GM23338 (cell line): ENCODE measurements around the gene RFX4.

Experiments
- CREB1 ChIP-seq: fragments of 250-450 bp; sonication (Bioruptor Pico); IDR thresholded peaks from 2 replicates; pipeline ENCODE4 v1.5.0; 2020; ENCODE audit warnings: low read depth, mild to moderate bottlenecking, moderate library complexity
- CTCF ChIP-seq, 2 experiments: fragments of 200-600 bp in 1 of 2; sonication (generic) in 1 of 2; conservative IDR thresholded peaks; 2 replicates each; pipeline versions ENCODE4 v1.5.1 to v1.6.1; 2016 to 2017; ENCODE audit warnings: antibody characterized with exemption in 2 of 2, low read depth in 2 of 2, mild to moderate bottlenecking in 2 of 2, moderate library complexity in 1 of 2
- ETS1 ChIP-seq: IDR thresholded peaks from 2 replicates; pipeline ENCODE4 v1.6.1; 2016; ENCODE audit warnings: antibody characterized with exemption
- EZH2 ChIP-seq: fragments of 200-600 bp; sonication (generic); IDR thresholded peaks from one replicate; pipeline ENCODE4 v1.8.0; 2017; ENCODE audit warnings: antibody characterized with exemption, mild to moderate bottlenecking, low read depth; ENCODE audit not compliant: unreplicated experiment
- EZH2phosphoT487 ChIP-seq: fragments of 200-600 bp; sonication (generic); IDR thresholded peaks from one replicate; pipeline ENCODE4 v1.8.1; 2018; ENCODE audit warnings: antibody characterized with exemption; ENCODE audit not compliant: unreplicated experiment
- JUNB ChIP-seq: IDR thresholded peaks from one replicate; pipeline ENCODE4 v1.6.1; 2016; ENCODE audit warnings: antibody characterized with exemption; ENCODE audit not compliant: unreplicated experiment
- NANOG ChIP-seq: IDR thresholded peaks from 2 replicates; pipeline ENCODE4 v1.6.1; 2016; ENCODE audit warnings: antibody characterized with exemption, borderline replicate concordance
- POLR2AphosphoS5 ChIP-seq: IDR thresholded peaks from 2 replicates; pipeline ENCODE4 v1.6.1; 2016; ENCODE audit warnings: antibody characterized with exemption, low read depth
- REST ChIP-seq: IDR thresholded peaks from one replicate; pipeline ENCODE4 v1.6.1; 2018; ENCODE audit warnings: antibody characterized with exemption; ENCODE audit not compliant: unreplicated experiment
- STAT1 ChIP-seq: IDR thresholded peaks from one replicate; pipeline ENCODE4 v1.6.1; 2016; ENCODE audit warnings: antibody characterized with exemption; ENCODE audit not compliant: unreplicated experiment
- ZNF114 ChIP-seq: fragments of 250-450 bp; sonication (Bioruptor Pico); IDR thresholded peaks from 2 replicates; pipeline ENCODE4 v1.5.0; 2020; ENCODE audit warnings: mild to moderate bottlenecking, moderate library complexity
- ZNF331 ChIP-seq: fragments of 250-450 bp; sonication (Bioruptor Pico); IDR thresholded peaks from 2 replicates; pipeline ENCODE4 v1.5.0; 2020; ENCODE audit warnings: low read depth, mild to moderate bottlenecking, moderate library complexity
- ZNF462 ChIP-seq: fragments of 250-450 bp; sonication (Bioruptor Pico); IDR thresholded peaks from 2 replicates; pipeline ENCODE4 v1.5.0; 2020; ENCODE audit warnings: mild to moderate bottlenecking, moderate library complexity

GRCh38 chr12:106629797-106630659, 47.2 kb downstream of the RFX4 start:
- no peak for TF ChIP-seq POLR2AphosphoS5
- no peak for TF ChIP-seq EZH2
- no peak for TF ChIP-seq ZNF114
- no peak for TF ChIP-seq CTCF (conservative IDR thresholded peaks at IDR 0.05; ENCODE audit: low read depth in 2 of 2)
- no peak for TF ChIP-seq STAT1
- no peak for TF ChIP-seq CREB1 (CRISPR knock-in tag)
- TF ChIP-seq ETS1, result no peak
- TF ChIP-seq EZH2phosphoT487, result no peak
- TF ChIP-seq REST, result no peak
- no peak for TF ChIP-seq ZNF331 (CRISPR knock-in tag)
- no peak for TF ChIP-seq NANOG
- no peak for TF ChIP-seq JUNB
- TF ChIP-seq ZNF462 (CRISPR knock-in tag), result no peak
